Measurements from ENCODE around the gene ARRDC1. TPM values are rescaled to one million over a fixed set of nuclear protein-coding genes. Genes with fewer than 3 reads are reported as not detected.
A peak's percentile ranks its signal among the peaks of the same experiment; 100 is the strongest.

ARRDC1 gene
- total RNA-seq, 1 donor from 2014 or later = 12.9 TPM

DNA sequence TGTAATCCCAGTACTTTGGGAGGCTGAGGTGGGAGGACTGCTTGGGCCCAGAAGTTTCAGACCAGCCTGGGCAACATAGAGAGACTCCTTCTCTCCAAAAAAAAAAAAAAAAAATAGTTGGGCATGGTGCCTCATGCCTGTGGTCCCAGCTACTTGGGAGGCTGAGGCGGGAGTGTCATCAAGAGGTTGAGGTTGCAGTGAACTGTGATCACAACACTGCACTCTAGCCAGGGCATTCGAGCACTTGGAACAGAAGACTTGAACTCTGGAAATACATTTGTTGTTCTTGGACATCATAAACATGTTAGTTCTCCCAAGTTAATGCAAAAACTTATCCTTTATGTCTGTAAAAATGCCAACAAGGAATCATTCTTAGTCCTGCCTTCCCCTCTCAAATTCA, 42.9 kb downstream of the ARRDC1 start:
- Histone ChIP-seq H3K4me2 (no peak overlapping the region), H3K4me3 (no peak overlapping the region), H4K20me1 (ENCODE audit: low read depth) (peaks cover 89% of the 10 kb centered on the region), H3K79me2 (ENCODE audit: low read depth) (peaks cover 100% of the 10 kb centered on the region), H2AFZ (replicated peaks) (no peak overlapping the region), H3K27me3 (no peaks in the 10 kb centered on the region), H3F3A (ENCODE audit: low read depth) (no peaks in the 10 kb centered on the region), H3K9me3 (ENCODE audit: low read depth) (no peaks in the 10 kb centered on the region), H3K36me3 (no peaks in the 10 kb centered on the region), H3K9ac (no peak overlapping the region), H3K4me1 (no peaks in the 10 kb centered on the region), H3K27ac (no peak overlapping the region)
- no peaks in the 10 kb centered on the region for H3K9me3 Mint-ChIP-seq
- no peak for TF ChIP-seq EZH2 (IDR thresholded peaks at IDR 0.05)
- no peak for TF ChIP-seq EZH2phosphoT487 (IDR thresholded peaks at IDR 0.05)
- TF ChIP-seq, protein P1, sequence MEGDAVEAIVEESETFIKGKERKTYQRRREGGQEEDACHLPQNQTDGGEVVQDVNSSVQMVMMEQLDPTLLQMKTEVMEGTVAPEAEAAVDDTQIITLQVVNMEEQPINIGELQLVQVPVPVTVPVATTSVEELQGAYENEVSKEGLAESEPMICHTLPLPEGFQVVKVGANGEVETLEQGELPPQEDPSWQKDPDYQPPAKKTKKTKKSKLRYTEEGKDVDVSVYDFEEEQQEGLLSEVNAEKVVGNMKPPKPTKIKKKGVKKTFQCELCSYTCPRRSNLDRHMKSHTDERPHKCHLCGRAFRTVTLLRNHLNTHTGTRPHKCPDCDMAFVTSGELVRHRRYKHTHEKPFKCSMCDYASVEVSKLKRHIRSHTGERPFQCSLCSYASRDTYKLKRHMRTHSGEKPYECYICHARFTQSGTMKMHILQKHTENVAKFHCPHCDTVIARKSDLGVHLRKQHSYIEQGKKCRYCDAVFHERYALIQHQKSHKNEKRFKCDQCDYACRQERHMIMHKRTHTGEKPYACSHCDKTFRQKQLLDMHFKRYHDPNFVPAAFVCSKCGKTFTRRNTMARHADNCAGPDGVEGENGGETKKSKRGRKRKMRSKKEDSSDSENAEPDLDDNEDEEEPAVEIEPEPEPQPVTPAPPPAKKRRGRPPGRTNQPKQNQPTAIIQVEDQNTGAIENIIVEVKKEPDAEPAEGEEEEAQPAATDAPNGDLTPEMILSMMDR (IDR thresholded peaks at IDR 0.05) = no peak
- peaks cover 2% of the 10 kb centered on the region for H3K27me3 Mint-ChIP-seq (ENCODE audit: insufficient read depth, low read depth)
- no peak for DNase-seq (ENCODE audit: low spot score)
- no peak overlapping the region for H3K4me3 Mint-ChIP-seq
- H3K36me3 Mint-ChIP-seq = peaks cover 40% of the 10 kb centered on the region
- no peaks in the 10 kb centered on the region for H3K4me1 Mint-ChIP-seq
- H3K27ac Mint-ChIP-seq = no peak overlapping the region

DNA sequence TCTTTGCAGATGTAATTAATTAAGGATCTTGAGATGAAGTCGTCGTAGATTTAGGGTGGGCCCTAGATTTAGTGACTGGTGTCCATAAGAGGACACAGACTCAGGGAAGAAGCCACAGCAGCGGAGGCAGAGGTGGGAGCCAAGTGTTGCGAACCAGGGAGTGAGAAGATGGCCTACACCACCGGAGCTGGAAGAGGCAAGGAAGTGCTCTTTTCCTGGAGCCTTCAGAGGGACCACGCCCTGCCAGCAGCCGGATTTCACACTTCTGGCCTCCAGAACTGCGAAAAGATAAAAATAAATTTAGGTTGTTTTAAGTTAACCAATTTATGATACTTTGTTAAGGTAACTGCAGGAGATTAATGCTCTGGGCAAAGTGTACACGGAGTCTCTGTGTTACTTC, 44.1 kb downstream of the ARRDC1 start:
- no peaks in the 10 kb centered on the region for H3F3A ChIP-seq (ENCODE audit: low read depth)
- peaks cover 87% of the 10 kb centered on the region for H4K20me1 ChIP-seq (ENCODE audit: low read depth)
- no peak overlapping the region for H3K4me2 ChIP-seq
- H3K36me3 ChIP-seq = no peaks in the 10 kb centered on the region
- H3K9ac ChIP-seq = no peak overlapping the region
- TF ChIP-seq EZH2phosphoT487 (IDR thresholded peaks at IDR 0.05) (no peak), EZH2 (IDR thresholded peaks at IDR 0.05) (no peak)
- TF ChIP-seq, protein P1 (IDR thresholded peaks at IDR 0.05) = no peak
- no peaks in the 10 kb centered on the region for H3K9me3 ChIP-seq (ENCODE audit: low read depth)
- Mint-ChIP-seq H3K9me3 (no peaks in the 10 kb centered on the region), H3K36me3 (peaks cover 41% of the 10 kb centered on the region), H3K4me3 (no peak overlapping the region), H3K27ac (peak overlapping the region; percentile 35), H3K27me3 (ENCODE audit: insufficient read depth, low read depth) (peaks cover 2% of the 10 kb centered on the region), H3K4me1 (no peaks in the 10 kb centered on the region)
- H3K79me2 ChIP-seq (ENCODE audit: low read depth) = peaks cover 100% of the 10 kb centered on the region
- no peak for DNase-seq (ENCODE audit: low spot score)
- H2AFZ ChIP-seq (replicated peaks) = no peak overlapping the region
- H3K4me3 ChIP-seq = no peak overlapping the region
- no peaks in the 10 kb centered on the region for H3K27me3 ChIP-seq
- no peaks in the 10 kb centered on the region for H3K4me1 ChIP-seq
- no peak overlapping the region for H3K27ac ChIP-seq

DNA sequence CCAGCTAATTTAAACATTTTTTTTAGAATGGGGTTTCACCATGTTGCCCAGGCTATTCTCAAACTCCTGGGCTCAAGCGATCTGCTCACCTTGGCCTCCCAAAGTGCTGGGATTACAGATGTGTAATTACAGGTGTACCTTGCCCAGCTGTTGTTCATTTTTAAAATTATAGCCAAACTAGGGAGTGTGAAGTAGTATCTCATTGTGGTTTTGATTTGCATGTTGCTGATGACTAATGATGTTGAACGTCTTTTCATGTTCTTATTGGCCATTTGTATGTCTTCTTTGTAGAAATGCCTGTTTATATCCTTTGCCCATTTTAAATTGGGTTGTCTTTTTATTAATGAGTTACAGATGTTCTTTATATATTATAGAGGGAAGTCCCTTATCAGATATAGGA, 44.8 kb downstream of the ARRDC1 start:
- H2AFZ ChIP-seq (replicated peaks) = no peak overlapping the region
- Mint-ChIP-seq H3K27ac (no peak overlapping the region), H3K27me3 (ENCODE audit: insufficient read depth, low read depth) (peaks cover 2% of the 10 kb centered on the region), H3K9me3 (no peaks in the 10 kb centered on the region), H3K36me3 (peaks cover 41% of the 10 kb centered on the region), H3K4me1 (no peaks in the 10 kb centered on the region), H3K4me3 (no peak overlapping the region)
- H3K27ac ChIP-seq = no peak overlapping the region
- no peaks in the 10 kb centered on the region for H3K27me3 ChIP-seq
- no peak for TF ChIP-seq EZH2phosphoT487 (IDR thresholded peaks at IDR 0.05)
- no peak for TF ChIP-seq EZH2 (IDR thresholded peaks at IDR 0.05)
- TF ChIP-seq, protein P1 (IDR thresholded peaks at IDR 0.05) = no peak
- no peak overlapping the region for H3K9ac ChIP-seq
- peaks cover 100% of the 10 kb centered on the region for H3K79me2 ChIP-seq (ENCODE audit: low read depth)
- DNase-seq (ENCODE audit: low spot score) = no peak
- H3K4me2 ChIP-seq = no peak overlapping the region
- no peaks in the 10 kb centered on the region for H3K4me1 ChIP-seq
- no peaks in the 10 kb centered on the region for H3K9me3 ChIP-seq (ENCODE audit: low read depth)
- H3K36me3 ChIP-seq = no peaks in the 10 kb centered on the region
- no peak overlapping the region for H3K4me3 ChIP-seq
- peaks cover 89% of the 10 kb centered on the region for H4K20me1 ChIP-seq (ENCODE audit: low read depth)
- H3F3A ChIP-seq (ENCODE audit: low read depth) = no peaks in the 10 kb centered on the region
